WTC11 (cell line): ENCODE results near the gene DHRS9. TPM values are rescaled to one million over a fixed set of nuclear protein-coding genes. Genes with fewer than 3 reads are reported as not detected.

ENCODE experiments used
- ATAC-seq: fragments of 200-7000 bp; cut with Tn5 transposase; 2 replicates; pipeline ENCODE4 v1.10.0; 2021; ENCODE audit warnings: mild to moderate bottlenecking, moderate library complexity
- CTCF ChIA-PET: fragments of 300-600 bp; sonication (Branson Sonifier 250); formaldehyde crosslinking; loops from one replicate; lab custom pipeline; 2021; ENCODE audit warnings: antibody characterized with exemption; lab: Charles Lee
- POLR2A ChIA-PET: fragments of 350-600 bp; sonication (Branson Sonifier 250); formaldehyde crosslinking; loops from one replicate; lab custom pipeline; 2021; ENCODE audit warnings: antibody characterized with exemption; lab: Charles Lee
- DNase-seq: peaks from one replicate; pipeline ENCODE4 v3.0.0; 2021; ENCODE audit warnings: low spot score
- H3K27ac Mint-ChIP-seq: 2 replicates; pipeline ENCODE4 v1.8.0; 2021; ENCODE audit warnings: mixed read lengths
- H3K27me3 Mint-ChIP-seq: 2 replicates; pipeline ENCODE4 v1.8.0; 2021; ENCODE audit warnings: low read depth, mild to moderate bottlenecking, moderate library complexity, mixed read lengths
- H3K36me3 Mint-ChIP-seq: 2 replicates; pipeline ENCODE4 v1.8.0; 2021; ENCODE audit warnings: mixed read lengths
- H3K4me1 Mint-ChIP-seq: 2 replicates; pipeline ENCODE4 v1.8.0; 2022; ENCODE audit warnings: mixed read lengths
- H3K4me3 Mint-ChIP-seq: 2 replicates; pipeline ENCODE4 v1.8.0; 2021; ENCODE audit warnings: mild to moderate bottlenecking, moderate library complexity, mixed read lengths
- H3K9me3 Mint-ChIP-seq: 2 replicates; pipeline ENCODE4 v1.8.0; 2021; ENCODE audit warnings: mixed read lengths
- CDX4 ChIP-seq: fragments of 250-450 bp; sonication (Bioruptor Pico); IDR thresholded peaks from 2 replicates; pipeline ENCODE4 v1.9.0; 2021; ENCODE audit warnings: moderate library complexity, mild to moderate bottlenecking, inconsistent platforms, borderline replicate concordance
- ERG ChIP-seq: fragments of 250-450 bp; sonication (Bioruptor Pico); IDR thresholded peaks from 2 replicates; pipeline ENCODE4 v1.8.0; 2021; ENCODE audit warnings: mild to moderate bottlenecking
- ESRRA ChIP-seq: sonication (generic); formaldehyde crosslinking; IDR thresholded peaks from 2 replicates; pipeline ENCODE4 v1.8.1; 2022; ENCODE audit warnings: mild to moderate bottlenecking, missing genetic modification reagents, borderline replicate concordance
- FOXK1 ChIP-seq: sonication (generic); formaldehyde crosslinking; IDR thresholded peaks from 2 replicates; pipeline ENCODE4 v1.8.0; 2022; ENCODE audit warnings: mild to moderate bottlenecking, moderate library complexity, missing genetic modification reagents
- FOXP1 ChIP-seq: sonication (generic); formaldehyde crosslinking; IDR thresholded peaks from 2 replicates; pipeline ENCODE4 v1.8.0; 2022; ENCODE audit warnings: missing genetic modification reagents, mild to moderate bottlenecking, moderate library complexity, borderline replicate concordance
- IRF2 ChIP-seq: sonication (generic); formaldehyde crosslinking; IDR thresholded peaks from 2 replicates; pipeline ENCODE4 v1.8.0; 2022; ENCODE audit warnings: low read depth, missing genetic modification reagents, borderline replicate concordance
- NFYB ChIP-seq: sonication (generic); formaldehyde crosslinking; conservative IDR thresholded peaks from 2 replicates; pipeline ENCODE4 v1.8.0; 2022; ENCODE audit warnings: low read depth, missing genetic modification reagents
- NR1H2 ChIP-seq: sonication (generic); formaldehyde crosslinking; IDR thresholded peaks from 2 replicates; pipeline ENCODE4 v1.9.0; 2021; ENCODE audit warnings: mild to moderate bottlenecking, moderate library complexity, missing genetic modification reagents
- NR3C1 ChIP-seq: sonication (generic); formaldehyde crosslinking; conservative IDR thresholded peaks from 2 replicates; pipeline ENCODE4 v1.8.1; 2023; ENCODE audit warnings: low read depth, mild to moderate bottlenecking, missing genetic modification reagents
- RELA ChIP-seq: sonication (generic); formaldehyde crosslinking; IDR thresholded peaks from 2 replicates; pipeline ENCODE4 v1.8.1; 2022; ENCODE audit warnings: missing genetic modification reagents, mild to moderate bottlenecking, borderline replicate concordance
- SMAD4 ChIP-seq: sonication (generic); formaldehyde crosslinking; IDR thresholded peaks from 2 replicates; pipeline ENCODE4 v1.8.0; 2022; ENCODE audit warnings: mild to moderate bottlenecking, missing genetic modification reagents
- SP1 ChIP-seq: sonication (generic); formaldehyde crosslinking; conservative IDR thresholded peaks from 2 replicates; pipeline ENCODE4 v1.8.1; 2022; ENCODE audit warnings: missing genetic modification reagents
- ZMAT4 ChIP-seq: fragments of 250-450 bp; sonication (Bioruptor Pico); IDR thresholded peaks from 2 replicates; pipeline ENCODE4 v1.9.0; 2021; ENCODE audit warnings: mild to moderate bottlenecking
- ZNF219 ChIP-seq: sonication (generic); formaldehyde crosslinking; IDR thresholded peaks from 2 replicates; pipeline ENCODE4 v1.8.0; 2023; ENCODE audit warnings: missing genetic modification reagents, mild to moderate bottlenecking, borderline replicate concordance
- ZNF532 ChIP-seq: fragments of 250-450 bp; sonication (Bioruptor Pico); IDR thresholded peaks from 2 replicates; pipeline ENCODE4 v1.9.0; 2021; ENCODE audit warnings: mild to moderate bottlenecking, borderline replicate concordance
- ZNF671 ChIP-seq: fragments of 250-450 bp; sonication (Bioruptor Pico); IDR thresholded peaks from 2 replicates; pipeline ENCODE4 v1.8.0; 2021; ENCODE audit warnings: mild to moderate bottlenecking
- total RNA-seq: library from RNA; stranded (reverse); gene quantifications from 3 replicates; pipeline ENCODE4 v1.2.3, GENCODE V29; 2021

The DHRS9 gene
- total RNA-seq, 1 experiment from 2014 or later = not detected

GRCh38 chr2:169091761-169092519, 22.6 kb downstream of the DHRS9 start (continued):
- TF ChIP-seq IRF2 (no peak), ZNF532 (no peak)

- TF ChIP-seq NFYB (CRISPR knock-in tag) (no peak), ZMAT4 (no peak), RELA (CRISPR knock-in tag) (no peak), FOXP1 (no peak), ZNF219 (no peak), ZNF671 (CRISPR knock-in tag) (no peak), CDX4 (CRISPR knock-in tag) (no peak), NR3C1 (CRISPR knock-in tag) (no peak), ESRRA (CRISPR knock-in tag) (no peak)
- no peak overlapping the region for H3K27ac Mint-ChIP-seq
- no peaks in the 10 kb centered on the region for H3K36me3 Mint-ChIP-seq
- H3K4me3 Mint-ChIP-seq = no peak overlapping the region
- ChIA-PET CTCF (no interaction called here), POLR2A (no interaction called here)
- H3K9me3 Mint-ChIP-seq = no peaks in the 10 kb centered on the region; the same call in 1 of the 2 replicates
- ATAC-seq (no peak), DNase-seq (no peak)
- H3K4me1 Mint-ChIP-seq = peaks cover 8% of the 10 kb centered on the region
- peaks cover 5% of the 10 kb centered on the region for H3K27me3 Mint-ChIP-seq
These were observed 24.2 kb downstream of the DHRS9 start for GRCh38 chr2:169093535-169093934.

GRCh38 chr2:169094676-169095075, 25.3 kb downstream of the DHRS9 start:
- no peak for TF ChIP-seq NR1H2 (CRISPR knock-in tag)
- TF ChIP-seq SMAD4 = no peak
- TF ChIP-seq SP1 (CRISPR knock-in tag) = no peak
- TF ChIP-seq FOXK1 = no peak
- TF ChIP-seq ERG = no peak
- ChIA-PET POLR2A (interaction anchor here (0.6 kb wide), 1 partner anchor 103 kb away, joined by 4 read pairs; no protein-coding TSS in a partner anchor), CTCF (no interaction called here)
- DNase-seq (no peak), ATAC-seq (no peak)
- H3K27ac Mint-ChIP-seq = no peak overlapping the region
- no peak overlapping the region for H3K4me3 Mint-ChIP-seq
- peaks cover 5% of the 10 kb centered on the region for H3K27me3 Mint-ChIP-seq
- peaks cover under 1% of the 10 kb centered on the region for H3K4me1 Mint-ChIP-seq
- no peaks in the 10 kb centered on the region; the same call in 1 of the 2 replicates for H3K9me3 Mint-ChIP-seq
- no peaks in the 10 kb centered on the region for H3K36me3 Mint-ChIP-seq
